HG03064 (cell line): ENCODE results near the gene MUC20.
"Not testable (repeated sequence)": the region's sequence is repeated elsewhere in the genome, so short reads cannot be mapped to it uniquely, and the experiment has no call there.

ENCODE experiments used
- ATAC-seq: cut with Tn5 transposase; IDR thresholded peaks from one replicate; pipeline ENCODE4 v1.9.1; 2021; ENCODE audit warnings: low read depth; ENCODE audit not compliant: unreplicated experiment

MUC20 gene

GRCh38 chr3:195710126-195710905 lies 10.5 kb upstream of the MUC20 start:
- not testable (repeated sequence) for ATAC-seq

DNA sequence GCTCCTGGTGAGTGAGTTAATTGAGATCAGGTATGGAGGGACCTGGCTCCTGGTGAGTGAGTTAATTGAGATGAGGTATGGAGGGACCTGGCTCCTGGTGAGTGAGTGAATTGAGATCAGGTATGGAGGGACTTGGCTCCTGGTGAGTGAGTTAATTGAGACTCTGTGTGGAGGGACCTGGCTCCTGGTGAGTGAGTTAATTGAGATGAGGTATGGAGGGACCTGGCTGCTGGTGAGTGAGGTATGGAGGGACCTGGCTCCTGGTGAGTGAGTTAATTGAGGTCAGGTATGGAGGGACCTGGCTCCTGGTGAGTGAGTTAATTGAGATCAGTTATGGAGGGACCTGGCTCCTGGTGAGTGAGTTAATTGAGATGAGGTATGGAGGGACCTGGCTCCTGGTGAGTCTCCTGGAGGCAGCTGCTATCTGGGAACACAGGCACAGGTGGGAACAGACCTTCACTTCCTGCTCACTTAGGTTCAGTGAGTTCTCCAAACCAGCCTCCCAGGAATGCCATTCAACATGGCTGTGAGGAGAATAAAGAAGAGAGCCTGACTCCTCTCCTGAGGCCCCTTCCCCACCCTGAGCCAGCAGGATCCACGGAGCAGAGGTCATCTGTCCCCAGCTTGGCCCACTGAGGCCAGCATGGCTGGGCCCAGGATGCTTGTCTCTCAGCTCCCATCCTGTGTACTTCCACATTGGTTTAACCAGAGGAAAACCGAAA lies 9.5 kb upstream of the MUC20 start:
- ATAC-seq = not testable (repeated sequence)

GRCh38 chr3:195711813-195712534 lies 8.8 kb upstream of the MUC20 start:
- no peak for ATAC-seq

DNA sequence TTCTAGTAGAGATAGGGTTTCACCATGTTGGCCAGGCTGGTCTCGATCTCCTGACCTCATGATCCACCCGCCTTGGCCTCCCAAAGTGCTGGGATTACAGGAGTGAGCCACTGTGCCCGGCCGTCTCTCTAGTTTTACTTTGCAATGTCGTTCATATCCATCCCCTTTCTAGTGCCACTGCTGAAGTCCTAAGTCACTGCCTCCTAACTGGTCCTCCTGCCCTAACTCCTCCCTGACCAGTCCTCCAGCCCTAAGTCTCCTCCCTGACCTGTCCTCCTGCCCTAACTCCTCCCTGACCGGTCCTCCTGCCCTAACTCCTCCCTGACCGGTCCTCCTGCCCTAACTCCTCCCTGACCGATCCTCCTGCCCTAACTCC lies 8.3 kb upstream of the MUC20 start:
- not testable (repeated sequence) for ATAC-seq

- not testable (repeated sequence) for ATAC-seq
These were observed 7.6 kb upstream of the MUC20 start for GRCh38 chr3:195713150-195713549.

GRCh38 chr3:195714380-195715011 lies 6.3 kb upstream of the MUC20 start:
- ATAC-seq = no peak

DNA sequence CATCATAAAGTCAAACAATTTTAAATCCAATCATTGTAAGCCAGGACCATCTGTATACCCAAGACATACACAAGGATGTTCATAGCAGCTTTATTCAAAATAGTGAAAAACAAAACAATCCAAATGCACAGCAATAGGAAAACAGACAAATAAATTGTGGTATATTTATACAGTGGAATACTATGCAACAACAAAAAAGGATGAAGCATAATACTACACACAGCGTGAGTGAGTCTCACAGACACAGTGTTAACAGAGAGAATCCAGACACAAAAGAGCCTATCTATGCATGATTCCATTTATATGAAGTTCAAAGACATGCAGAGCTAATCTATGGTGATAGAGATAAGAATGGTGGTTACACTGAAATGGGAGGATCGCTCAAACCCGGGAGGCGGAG lies 5.6 kb upstream of the MUC20 start:
- no peak for ATAC-seq

DNA sequence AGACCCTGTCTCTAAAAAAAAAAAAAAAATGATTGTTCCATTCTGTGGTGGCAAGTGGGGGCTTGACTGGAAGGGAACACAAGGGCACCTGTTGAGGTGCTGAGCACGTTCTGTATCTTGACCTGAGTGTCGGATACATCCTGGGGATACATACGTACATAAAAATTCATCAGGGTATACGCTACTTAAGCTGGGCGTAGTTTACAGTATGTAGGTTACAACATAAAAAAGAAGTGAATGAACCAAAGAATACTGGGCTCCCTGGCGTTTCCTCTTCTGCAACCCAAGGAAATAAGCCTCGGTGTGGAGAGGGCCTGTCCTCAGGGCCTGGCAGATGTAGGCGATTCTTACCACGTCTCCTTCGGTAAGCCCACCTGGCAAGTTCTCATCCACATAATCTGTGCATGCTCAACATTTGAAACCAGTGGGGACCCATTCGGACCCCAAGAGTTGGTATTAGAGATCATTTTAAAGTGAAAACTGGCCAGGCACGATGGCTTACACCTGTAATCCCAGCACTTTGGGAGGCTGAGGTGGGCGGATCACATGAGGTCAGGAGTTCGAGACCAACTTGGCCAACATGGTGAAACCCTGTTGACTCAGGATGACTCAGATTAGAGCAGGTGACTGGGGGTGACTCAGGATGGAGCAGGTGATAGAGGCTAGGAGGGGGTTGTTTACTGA lies 5.1 kb upstream of the MUC20 start:
- ATAC-seq = no peak

- ATAC-seq = no peak
These were observed 3.4 kb upstream of the MUC20 start for GRCh38 chr3:195717416-195717815.

DNA sequence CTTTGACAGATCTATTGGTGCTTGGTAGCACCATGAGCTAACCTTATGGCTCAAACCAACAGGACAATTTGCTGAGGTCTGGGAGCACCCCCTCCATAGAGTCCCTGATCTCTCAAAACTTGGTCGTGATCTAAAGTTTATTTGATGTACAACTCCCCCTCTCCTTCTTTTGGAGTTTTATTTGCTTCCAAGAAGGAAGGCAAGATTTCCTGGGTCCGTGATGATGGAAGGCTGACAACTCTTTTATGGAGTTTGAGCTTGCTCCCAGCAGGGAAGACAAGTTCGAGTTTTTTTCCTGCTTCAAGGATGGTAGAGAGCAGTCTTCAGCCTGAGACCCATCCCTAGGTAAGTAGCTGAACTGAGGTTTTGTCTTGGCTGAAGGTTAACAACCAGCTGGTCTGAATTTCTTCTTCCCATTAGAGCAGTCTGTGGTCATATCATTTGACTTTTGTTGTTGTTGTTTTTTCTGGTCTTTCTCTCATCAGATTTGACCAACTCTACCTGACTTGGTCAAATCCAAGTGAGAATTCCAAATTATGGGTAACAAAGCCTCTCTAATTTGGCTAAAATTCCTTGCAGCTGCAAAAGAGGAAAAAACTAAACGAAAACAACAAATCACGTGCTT lies 2.8 kb upstream of the MUC20 start:
- ATAC-seq = no peak

- no peak for ATAC-seq
These were observed 2.2 kb upstream of the MUC20 start for GRCh38 chr3:195718477-195718984.

DNA sequence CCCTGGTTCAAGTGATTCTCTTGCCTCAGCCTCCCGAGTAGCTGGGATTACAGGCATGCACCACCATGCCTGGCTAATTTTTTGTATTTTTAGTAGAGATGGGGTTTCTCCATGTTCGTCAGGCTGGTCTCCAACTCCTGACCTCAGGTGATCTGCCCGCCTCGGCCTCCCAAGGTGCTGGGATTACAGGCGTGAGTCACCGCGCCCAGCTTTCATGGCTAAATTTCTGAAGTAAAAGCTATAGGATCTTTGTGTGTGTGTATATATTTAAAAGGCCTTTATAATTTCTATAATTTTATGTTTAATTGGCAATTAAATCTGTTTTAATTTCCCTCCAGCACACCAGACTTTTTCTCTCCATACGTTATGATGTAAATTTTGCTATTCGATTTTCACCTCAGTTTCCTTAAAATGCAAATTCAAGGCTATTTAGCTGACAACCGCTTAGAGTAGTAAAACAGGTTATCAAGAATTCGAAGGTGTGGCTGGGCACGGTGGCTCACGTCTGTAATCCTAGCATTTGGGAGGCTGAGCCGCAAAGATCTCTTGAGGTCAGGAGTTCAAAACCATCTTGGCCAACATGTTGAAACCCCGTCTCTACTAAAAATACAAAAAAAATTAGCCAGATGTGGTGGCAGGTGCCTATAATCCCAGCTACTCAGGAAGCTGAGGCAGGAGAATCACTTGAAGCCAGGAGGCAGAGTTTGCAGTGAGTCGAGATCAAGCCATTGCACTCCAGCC lies 1.1 kb upstream of the MUC20 start:
- ATAC-seq = not testable (repeated sequence)

DNA sequence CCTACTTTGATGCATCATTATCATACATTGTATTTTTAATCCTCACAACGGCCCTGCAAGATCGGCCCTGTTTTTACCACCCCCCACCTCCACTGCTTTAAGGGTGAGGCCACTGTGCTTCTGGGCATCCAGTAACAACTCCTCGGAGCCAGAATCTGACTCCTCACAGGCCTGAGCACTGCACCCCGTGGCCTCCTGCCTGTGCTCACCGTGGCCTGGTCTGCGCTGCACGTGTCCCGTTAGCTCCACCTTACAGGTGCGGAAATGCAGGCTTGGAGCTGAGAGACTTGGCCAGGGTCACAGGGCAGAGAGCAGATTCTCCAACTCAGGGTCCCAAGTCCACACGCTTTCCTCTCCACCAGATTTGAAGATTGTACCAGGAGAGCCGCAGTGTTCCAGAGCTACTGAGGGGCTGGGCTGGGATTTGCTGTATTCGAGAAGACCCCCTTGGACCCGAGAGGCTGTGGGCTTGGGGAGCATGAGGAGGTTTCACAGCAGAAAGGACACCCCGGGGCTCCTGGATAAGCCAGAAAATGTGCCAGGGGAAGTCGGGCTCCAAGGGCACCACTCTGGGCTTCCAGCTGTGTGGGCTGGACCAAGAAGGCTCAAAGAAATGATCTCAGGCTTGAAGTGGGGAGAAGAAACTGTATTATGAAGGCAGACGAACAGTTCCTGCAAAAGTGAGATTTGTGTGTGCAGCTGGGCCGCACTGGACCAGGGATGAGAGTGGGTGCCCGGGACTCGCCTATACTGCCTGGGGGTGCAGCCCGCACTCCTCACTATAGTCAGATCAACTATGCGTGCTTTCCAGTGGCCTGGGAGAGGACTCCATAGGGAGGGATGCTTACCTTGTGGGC lies 1.6 kb downstream of the MUC20 start:
- not testable (repeated sequence) for ATAC-seq

GRCh38 chr3:195722996-195723345 lies 2.2 kb downstream of the MUC20 start:
- ATAC-seq = not testable (repeated sequence)

DNA sequence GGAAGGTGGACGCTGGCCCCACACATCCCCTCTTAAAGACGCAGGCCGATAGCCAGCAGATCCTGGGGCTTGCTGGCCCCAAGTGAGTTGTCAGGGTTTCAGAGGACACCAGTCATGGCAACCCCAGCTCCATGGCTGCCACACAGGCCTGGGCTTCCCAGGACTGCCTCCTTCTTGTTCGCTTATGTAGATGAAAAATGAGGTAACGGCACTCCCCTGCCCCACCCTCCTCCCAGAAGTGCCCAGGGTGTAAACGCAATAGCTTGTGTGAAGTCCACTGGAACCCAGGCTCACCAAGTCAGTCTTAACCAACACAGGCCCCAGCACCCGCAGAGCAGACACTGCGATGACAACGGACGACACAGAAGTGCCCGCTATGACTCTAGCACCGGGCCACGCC lies 3.6 kb downstream of the MUC20 start:
- not testable (repeated sequence) for ATAC-seq

DNA sequence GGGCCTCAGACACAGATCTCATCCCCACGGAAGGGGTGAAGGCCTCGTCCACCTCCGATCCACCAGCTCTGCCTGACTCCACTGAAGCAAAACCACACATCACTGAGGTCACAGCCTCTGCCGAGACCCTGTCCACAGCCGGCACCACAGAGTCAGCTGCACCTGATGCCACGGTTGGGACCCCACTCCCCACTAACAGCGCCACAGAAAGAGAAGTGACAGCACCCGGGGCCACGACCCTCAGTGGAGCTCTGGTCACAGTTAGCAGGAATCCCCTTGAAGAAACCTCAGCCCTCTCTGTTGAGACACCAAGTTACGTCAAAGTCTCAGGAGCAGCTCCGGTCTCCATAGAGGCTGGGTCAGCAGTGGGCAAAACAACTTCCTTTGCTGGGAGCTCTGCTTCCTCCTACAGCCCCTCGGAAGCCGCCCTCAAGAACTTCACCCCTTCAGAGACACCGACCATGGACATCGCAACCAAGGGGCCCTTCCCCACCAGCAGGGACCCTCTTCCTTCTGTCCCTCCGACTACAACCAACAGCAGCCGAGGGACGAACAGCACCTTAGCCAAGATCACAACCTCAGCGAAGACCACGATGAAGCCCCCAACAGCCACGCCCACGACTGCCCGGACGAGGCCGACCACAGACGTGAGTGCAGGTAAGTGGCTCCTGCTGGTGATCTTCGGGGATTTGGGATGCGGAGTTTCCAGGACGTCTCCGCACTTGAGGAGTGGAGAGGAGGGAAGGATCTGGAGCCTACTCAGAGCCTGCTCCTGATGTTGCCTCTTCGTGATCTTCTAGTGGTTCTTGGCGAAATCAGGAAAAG lies 5.3 kb downstream of the MUC20 start:
- not testable (repeated sequence) for ATAC-seq

DNA sequence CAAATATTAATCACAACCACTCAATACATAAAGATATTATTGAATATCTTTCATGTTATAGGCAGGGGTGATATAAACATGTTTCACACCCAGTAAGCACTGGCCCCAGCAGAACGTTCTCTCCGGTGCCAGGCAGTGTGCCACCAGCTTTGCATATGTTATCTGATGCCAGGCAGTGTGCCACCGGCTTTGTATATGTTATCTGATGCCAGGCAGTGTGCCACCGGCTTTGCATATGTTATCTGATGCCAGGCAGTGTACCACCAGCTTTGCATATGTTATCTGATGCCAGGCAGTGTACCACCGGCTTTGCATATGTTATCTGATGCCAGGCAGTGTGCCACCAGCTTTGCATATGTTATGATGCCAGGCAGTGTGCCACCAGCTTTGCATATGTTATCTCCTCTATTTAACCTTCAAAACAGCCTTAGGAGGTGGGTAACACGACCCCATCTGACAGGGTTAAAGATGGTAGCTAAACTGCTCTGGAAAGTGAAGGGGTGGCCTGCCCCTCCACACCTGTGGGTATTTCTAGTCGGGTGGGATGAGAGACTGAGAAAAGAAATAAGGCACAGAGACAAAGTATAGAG lies 6.9 kb downstream of the MUC20 start:
- ATAC-seq = no peak
